H1 (cell line): ENCODE results near the gene PDGFA.

ENCODE experiments used
- CTCF ChIP-seq, 3 experiments: IDR thresholded peaks; 1 replicate in 2 of 3; 2 replicates in 1 of 3; pipeline versions ENCODE4 v1.5.1 to v1.6.1; 2011; ENCODE audit warnings: low read length in 3 of 3, mild to moderate bottlenecking in 3 of 3, inconsistent platforms in 2 of 3, low read depth in 1 of 3, moderate library complexity in 1 of 3; ENCODE audit not compliant: insufficient read depth in 1 of 3; ENCODE audit errors: control extremely low read depth in 1 of 3
- HDAC6 ChIP-seq: IDR thresholded peaks from one replicate; pipeline ENCODE4 v1.7.1; 2012; ENCODE audit warnings: low read depth, mild to moderate bottlenecking, inconsistent platforms, low read length, moderate library complexity
- JUND ChIP-seq: IDR thresholded peaks from 2 replicates; pipeline ENCODE4 v1.6.1; 2011; ENCODE audit warnings: mild to moderate bottlenecking, improper control_type of control experiment, low read length
- POLR2A ChIP-seq, 2 experiments: IDR thresholded peaks; 1 replicate in 1 of 2; 2 replicates in 1 of 2; pipeline ENCODE4 v1.6.1; 2011; ENCODE audit warnings: low read depth in 2 of 2, low read length in 2 of 2, mild to moderate bottlenecking in 2 of 2; ENCODE audit errors: control extremely low read depth in 1 of 2
- POLR2AphosphoS5 ChIP-seq: IDR thresholded peaks from 2 replicates; pipeline ENCODE4 v1.6.1; 2011; ENCODE audit warnings: low read depth, low read length
- RAD21 ChIP-seq, 2 experiments: IDR thresholded peaks in 1 of 2; conservative IDR thresholded peaks in 1 of 2; 2 replicates each; pipeline ENCODE4 v1.6.1; 2011; ENCODE audit warnings: low read depth in 2 of 2, low read length in 2 of 2, improper control_type of control experiment in 1 of 2, inconsistent platforms in 1 of 2, mild to moderate bottlenecking in 1 of 2, moderate library complexity in 1 of 2
- RBBP5 ChIP-seq: IDR thresholded peaks from 2 replicates; pipeline ENCODE4 v1.7.1; 2012; ENCODE audit warnings: low read depth, mild to moderate bottlenecking, inconsistent platforms, low read length, moderate library complexity, borderline replicate concordance
- TAF7 ChIP-seq: optimal IDR thresholded peaks from 2 replicates; pipeline ENCODE3; 2011; ENCODE audit warnings: low read depth, mild to moderate bottlenecking, inconsistent platforms, low read length, moderate library complexity, borderline replicate concordance
- TEAD4 ChIP-seq: IDR thresholded peaks from 2 replicates; pipeline ENCODE4 v1.6.1; 2012; ENCODE audit warnings: low read depth, low read length, inconsistent platforms, mixed read lengths

DNA sequence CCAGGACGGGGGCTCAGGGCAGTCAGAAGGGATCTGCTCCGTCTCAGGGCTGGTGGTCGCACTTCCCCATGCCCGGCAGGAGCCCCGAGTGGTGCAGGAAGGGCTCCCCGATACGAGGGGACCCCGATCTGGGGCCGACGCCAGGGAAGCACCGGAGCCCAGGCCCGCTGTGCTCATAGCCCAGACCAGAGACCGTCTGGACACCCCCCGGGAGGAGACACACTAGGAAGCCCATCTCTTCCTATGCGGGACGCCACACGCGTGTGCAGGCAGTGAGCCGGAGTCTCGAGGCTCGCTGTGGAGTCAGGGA is 39.7 kb upstream of the PDGFA start:
- TF ChIP-seq RBBP5 (no peak), POLR2A (IDR thresholded peaks at IDR 0.05; ENCODE audit: control extremely low read depth in 1 of 2, low read depth in 2 of 2, low read length in 2 of 2) (no peak), HDAC6 (no peak), JUND (no peak), CTCF (IDR thresholded peaks at IDR 0.05; ENCODE audit: control extremely low read depth in 1 of 3, insufficient read depth in 1 of 3, low read depth in 1 of 3, low read length in 3 of 3) (no peak), TEAD4 (no peak), POLR2AphosphoS5 (no peak), TAF7 (no peak), RAD21 (IDR thresholded peaks at IDR 0.05 in 1 of 2, conservative IDR thresholded peaks at IDR 0.05 in 1 of 2; ENCODE audit: low read depth in 2 of 2, low read length in 2 of 2) (no peak)
